Neural cell (in vitro differentiated cells): ENCODE results near the gene NOTCH2. TPM values are rescaled to one million over a fixed set of nuclear protein-coding genes. Genes with fewer than 3 reads are reported as not detected.

Source experiments
- H2AFZ ChIP-seq: fragments of 200-600, 300-800 bp; sonication (generic), shearing (Covaris generic); 2 replicates; pipeline ENCODE4 v1.6.0; 2014; ENCODE audit warnings: low read depth, mild to moderate bottlenecking, antibody characterized with exemption, low read length, moderate library complexity
- H3F3A ChIP-seq: fragments of 200-600 bp; shearing (Covaris generic); 2 replicates; pipeline ENCODE4 v1.6.1; 2016; ENCODE audit warnings: mild to moderate bottlenecking, moderate library complexity, mixed read lengths, antibody characterized with exemption, low read length; ENCODE audit not compliant: insufficient read depth, poor library complexity, severe bottlenecking
- H3K27ac ChIP-seq: fragments of 200-600, 300-800 bp; sonication (generic), shearing (Covaris generic); 2 replicates; pipeline ENCODE4 v1.5.1; 2014; ENCODE audit warnings: mild to moderate bottlenecking, low read length, moderate library complexity
- H3K27me3 ChIP-seq: fragments of 300-800, 200-600 bp; sonication (generic), shearing (Covaris generic); 2 replicates; pipeline ENCODE4 v1.6.0; 2014; ENCODE audit warnings: mild to moderate bottlenecking, low read depth, low read length, moderate library complexity; ENCODE audit not compliant: insufficient read depth
- H3K36me3 ChIP-seq: fragments of 300-800, 200-600 bp; sonication (generic), shearing (Covaris generic); 2 replicates; pipeline ENCODE4 v1.5.1; 2014; ENCODE audit warnings: mild to moderate bottlenecking, antibody characterized with exemption, low read length, moderate library complexity; ENCODE audit not compliant: insufficient read depth
- H3K4me2 ChIP-seq: fragments of 300-800, 200-600 bp; sonication (generic), shearing (Covaris generic); 2 replicates; pipeline ENCODE4 v1.6.0; 2014; ENCODE audit warnings: mild to moderate bottlenecking, low read length
- H3K4me3 ChIP-seq: fragments of 300-800, 200-600 bp; sonication (generic), shearing (Covaris generic); 2 replicates; pipeline ENCODE4 v1.5.1; 2014; ENCODE audit warnings: mild to moderate bottlenecking, low read length, moderate library complexity
- H3K79me2 ChIP-seq: fragments of 200-600 bp; shearing (Covaris generic); replicated peaks from 2 replicates; pipeline ENCODE4 v1.6.0; 2014; ENCODE audit warnings: mild to moderate bottlenecking, low read length, moderate library complexity; ENCODE audit not compliant: insufficient read depth
- H3K9ac ChIP-seq: fragments of 300-800, 200-600 bp; sonication (generic), shearing (Covaris generic); 2 replicates; pipeline ENCODE4 v1.6.1; 2016; ENCODE audit warnings: mild to moderate bottlenecking, low read length, mixed read lengths
- H3K9me2 ChIP-seq: fragments of 200-600 bp; shearing (Covaris generic); 2 replicates; pipeline ENCODE4 v1.6.1; 2016; ENCODE audit warnings: mild to moderate bottlenecking, low read length, mixed read lengths; ENCODE audit not compliant: insufficient read depth
- H3K9me3 ChIP-seq: fragments of 200-600, 300-800 bp; sonication (generic), shearing (Covaris generic); 2 replicates; pipeline ENCODE4 v1.6.1; 2016; ENCODE audit warnings: mild to moderate bottlenecking, mixed run types, low read length, moderate library complexity, mixed read lengths
- H4K20me1 ChIP-seq: fragments of 200-600 bp; shearing (Covaris generic); 2 replicates; pipeline ENCODE4 v1.6.1; 2016; ENCODE audit warnings: mild to moderate bottlenecking, mixed run types; ENCODE audit not compliant: insufficient read depth
- CTCF ChIP-seq: fragments of 450-650 bp; IDR thresholded peaks from 2 replicates; pipeline ENCODE4 v1.5.1; 2014; ENCODE audit warnings: antibody characterized with exemption, mild to moderate bottlenecking, moderate library complexity; ENCODE audit not compliant: poor library complexity, severe bottlenecking
- EP300 ChIP-seq: fragments of 450-650 bp; conservative IDR thresholded peaks from 2 replicates; pipeline ENCODE4 v1.6.1; 2014; ENCODE audit warnings: antibody characterized with exemption, mild to moderate bottlenecking, moderate library complexity; ENCODE audit not compliant: poor library complexity, severe bottlenecking
- EZH2 ChIP-seq: fragments of 200-600, 300-800 bp; shearing (Covaris generic), sonication (generic); IDR thresholded peaks from 2 replicates; pipeline ENCODE4 v1.6.1; 2014; ENCODE audit warnings: antibody characterized with exemption, low read length, borderline replicate concordance, mild to moderate bottlenecking; ENCODE audit not compliant: insufficient read depth, poor library complexity, severe bottlenecking
- MXI1 ChIP-seq: fragments of 450-650 bp; conservative IDR thresholded peaks from 2 replicates; pipeline ENCODE4 v1.6.1; 2014; ENCODE audit warnings: antibody characterized with exemption, mild to moderate bottlenecking; ENCODE audit not compliant: poor library complexity, severe bottlenecking
- POLR2AphosphoS5 ChIP-seq: IDR thresholded peaks from 2 replicates; pipeline ENCODE4 v1.6.1; 2012
- RAD21 ChIP-seq: fragments of 450-650 bp; conservative IDR thresholded peaks from 2 replicates; pipeline ENCODE4 v1.6.1; 2014; ENCODE audit warnings: antibody characterized with exemption, mild to moderate bottlenecking, moderate library complexity
- REST ChIP-seq: IDR thresholded peaks from 2 replicates; pipeline ENCODE4 v1.6.1; 2012; ENCODE audit warnings: borderline replicate concordance
- SMC3 ChIP-seq: fragments of 450-650 bp; conservative IDR thresholded peaks from 2 replicates; pipeline ENCODE4 v1.6.1; 2014; ENCODE audit warnings: antibody characterized with exemption, mild to moderate bottlenecking, moderate library complexity; ENCODE audit not compliant: poor library complexity
- TAF1 ChIP-seq: IDR thresholded peaks from 2 replicates; pipeline ENCODE4 v1.6.1; 2012; ENCODE audit warnings: low read depth
- polyA plus RNA-seq: library from polyadenylated mRNA; depleted of rRNA; stranded (reverse); fragments of >200 nt; gene quantifications from 2 replicates; pipeline ENCODE4 v1.2.3, GENCODE V29; 2014

Gene NOTCH2
- polyA plus RNA-seq, 1 donor from 2014 or later, result 0.73 TPM

DNA sequence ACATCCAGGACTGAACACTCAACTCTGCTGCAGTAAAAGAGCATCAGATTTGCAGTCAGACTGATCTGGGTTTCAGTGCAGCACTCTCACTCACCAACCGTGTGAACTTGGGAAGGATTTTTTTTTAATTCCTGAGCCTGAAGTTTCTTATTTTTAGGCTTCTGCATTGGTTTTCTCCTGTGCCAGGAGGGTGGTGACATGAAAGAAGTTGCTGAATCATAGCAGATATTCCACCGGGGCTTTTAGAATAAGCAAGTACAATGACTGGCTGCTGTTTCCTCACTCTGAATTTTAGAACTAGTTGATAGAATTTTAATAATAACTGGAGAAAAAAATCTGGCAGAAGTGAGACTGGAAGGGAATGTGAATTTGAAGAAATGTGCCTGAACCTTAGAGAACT, 184.8 kb downstream of the NOTCH2 start:
- Histone ChIP-seq H3K36me3 (no peaks in the 10 kb centered on the region), H3F3A (no peaks in the 10 kb centered on the region), H2AFZ (no peak overlapping the region), H3K9me3 (peaks cover 5% of the 10 kb centered on the region), H3K4me2 (no peak overlapping the region), H3K4me3 (no peak overlapping the region), H4K20me1 (no peaks in the 10 kb centered on the region), H3K27ac (no peak overlapping the region), H3K9me2 (no peaks in the 10 kb centered on the region), H3K27me3 (no peaks in the 10 kb centered on the region), H3K79me2 (no peaks in the 10 kb centered on the region), H3K9ac (no peak overlapping the region)
- TF ChIP-seq EP300 (no peak), REST (no peak), POLR2AphosphoS5 (no peak), MXI1 (no peak), TAF1 (no peak), EZH2 (no peak), RAD21 (no peak)

DNA sequence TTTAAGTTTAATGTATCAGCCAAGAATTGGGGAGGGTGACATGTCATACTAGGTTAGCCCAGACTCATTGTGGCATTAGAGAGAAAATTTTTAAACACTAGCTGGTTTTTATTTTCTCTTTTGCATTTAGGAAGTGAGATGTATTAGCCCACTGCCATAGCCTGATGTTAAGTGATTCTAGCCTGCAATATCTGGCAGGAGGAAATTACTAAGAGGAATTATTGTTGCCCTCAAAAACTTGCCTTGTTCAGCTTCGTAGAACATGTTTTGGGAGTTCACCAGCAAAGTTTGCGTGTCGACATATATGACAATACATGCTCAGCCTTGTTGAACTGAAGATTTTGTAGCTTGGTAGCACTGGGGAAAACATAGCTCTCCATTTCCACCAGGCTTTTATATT, 185.6 kb downstream of the NOTCH2 start:
- Histone ChIP-seq H3K4me2 (no peak overlapping the region), H3K79me2 (no peaks in the 10 kb centered on the region), H3K36me3 (no peaks in the 10 kb centered on the region), H3K9me2 (no peaks in the 10 kb centered on the region), H3F3A (no peaks in the 10 kb centered on the region), H3K9me3 (peaks cover 5% of the 10 kb centered on the region), H2AFZ (no peak overlapping the region), H3K27ac (no peak overlapping the region), H3K27me3 (no peaks in the 10 kb centered on the region), H3K9ac (no peak overlapping the region), H4K20me1 (no peaks in the 10 kb centered on the region), H3K4me3 (no peak overlapping the region)
- no peak for TF ChIP-seq SMC3
- no peak for TF ChIP-seq EP300
- no peak for TF ChIP-seq CTCF
- TF ChIP-seq POLR2AphosphoS5, result no peak
